Lung (tissue), 16 donors: ENCODE data around the gene PSPC1. TPM values are rescaled to one million over a fixed set of nuclear protein-coding genes. Genes with fewer than 3 reads are reported as not detected.
"Not testable (repeated sequence)": the region's sequence is repeated elsewhere in the genome, so short reads cannot be mapped to it uniquely, and the experiment has no call there.

Source experiments
- ATAC-seq: fragments of 200-7000 bp; cut with Tn5 transposase; one replicate; pipeline ENCODE4 v1.9.1; 2020; ENCODE audit warnings: moderate number of reproducible peaks; ENCODE audit not compliant: insufficient read depth, low FRiP score
- DNase-seq, 3 donors: peaks; one replicate each; pipeline ENCODE4 v3.0.0-alpha.2; 2013 to 2017
- H3K27ac ChIP-seq, 2 donors: one replicate each; pipeline ENCODE4 v1.5.1; 2013; ENCODE audit warnings: mild to moderate bottlenecking in 2 of 2, moderate library complexity in 2 of 2, control low read depth in 1 of 2, inconsistent platforms in 1 of 2, low read depth in 1 of 2, low read length in 1 of 2
- H3K27me3 ChIP-seq, 3 donors: one replicate each; pipeline ENCODE4 v1.5.1; 2013; ENCODE audit warnings: low read length in 2 of 3; ENCODE audit not compliant: control insufficient read depth in 3 of 3, insufficient read depth in 3 of 3
- H3K36me3 ChIP-seq, 4 donors: one replicate each; pipeline ENCODE4 v1.5.1; 2013; ENCODE audit warnings: low read length in 4 of 4, mild to moderate bottlenecking in 1 of 4, moderate library complexity in 1 of 4; ENCODE audit not compliant: control insufficient read depth in 4 of 4, insufficient read depth in 4 of 4
- H3K4me1 ChIP-seq, 5 donors: one replicate each; pipeline ENCODE4 v1.5.1; 2013; ENCODE audit warnings: low read length in 5 of 5, mild to moderate bottlenecking in 2 of 5, moderate library complexity in 1 of 5; ENCODE audit not compliant: control insufficient read depth in 5 of 5, insufficient read depth in 5 of 5
- H3K4me3 ChIP-seq: one replicate; pipeline ENCODE4 v1.5.1; 2013; ENCODE audit warnings: mild to moderate bottlenecking, control low read depth, moderate library complexity
- H3K9ac ChIP-seq, 2 donors: one replicate each; pipeline ENCODE4 v1.5.1; 2013; ENCODE audit warnings: low read length in 2 of 2, control low read depth in 1 of 2; ENCODE audit not compliant: insufficient read depth in 1 of 2
- H3K9me3 ChIP-seq, 4 donors: one replicate each; pipeline ENCODE4 v1.5.1; 2013; ENCODE audit warnings: low read length in 3 of 4, mild to moderate bottlenecking in 1 of 4, moderate library complexity in 1 of 4; ENCODE audit not compliant: control insufficient read depth in 4 of 4, insufficient read depth in 3 of 4
- WGBS, 2 donors: extraction: QIAGEN DNeasy Blood & Tissue Kit; methylation state at CpG; one replicate each; pipeline ENCODE4 v1.1.7; 2013; 5-methylcytosine and 5-hydroxymethylcytosine counted together
- long read RNA-seq, 5 donors: transcript quantifications; one replicate each; lab custom pipeline, GENCODE V29; 2026
- polyA plus RNA-seq, 2 donors: library from polyadenylated mRNA; stranded (reverse); fragments of 200-250 nt; gene quantifications; one replicate each; pipeline ENCODE4 v1.2.1, GENCODE V29; 2013
- total RNA-seq, 2 donors: library from RNA; depleted of rRNA in 1 of 2; stranded (reverse); fragments of >200 nt in 1 of 2; gene quantifications; one replicate each; pipeline ENCODE4 v1.2.1, GENCODE V29; 2014 to 2021
- TF ChIP-seq, protein P1 (sequence below): IDR thresholded peaks from 2 replicates; pipeline ENCODE4 v1.5.1; 2012; ENCODE audit warnings: mild to moderate bottlenecking; ENCODE audit errors: control extremely low read depth, extremely low read depth
- donor health status: control.
- donor health status: control.
- donor health status: Bipolar disorder and iron deficiency.
- donor health status: healthy.
- donor health status: DM: yes; HTN: yes; CAD: no.

PSPC1 gene, protein sequence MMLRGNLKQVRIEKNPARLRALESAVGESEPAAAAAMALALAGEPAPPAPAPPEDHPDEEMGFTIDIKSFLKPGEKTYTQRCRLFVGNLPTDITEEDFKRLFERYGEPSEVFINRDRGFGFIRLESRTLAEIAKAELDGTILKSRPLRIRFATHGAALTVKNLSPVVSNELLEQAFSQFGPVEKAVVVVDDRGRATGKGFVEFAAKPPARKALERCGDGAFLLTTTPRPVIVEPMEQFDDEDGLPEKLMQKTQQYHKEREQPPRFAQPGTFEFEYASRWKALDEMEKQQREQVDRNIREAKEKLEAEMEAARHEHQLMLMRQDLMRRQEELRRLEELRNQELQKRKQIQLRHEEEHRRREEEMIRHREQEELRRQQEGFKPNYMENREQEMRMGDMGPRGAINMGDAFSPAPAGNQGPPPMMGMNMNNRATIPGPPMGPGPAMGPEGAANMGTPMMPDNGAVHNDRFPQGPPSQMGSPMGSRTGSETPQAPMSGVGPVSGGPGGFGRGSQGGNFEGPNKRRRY
- total RNA-seq (100 to 1,000 TPM in 1 of 2 donors, 10 to 100 TPM in 1; 46.0 to 103 TPM), polyA plus RNA-seq (10 to 100 TPM; 23.5 to 33.3 TPM)
- long read RNA-seq, donor 1, transcript PSPC1-201 (9 exons, 2,407 nt) = major isoform, 5 of 21 reads
- long read RNA-seq, donor 1, partial matches to known transcripts = 12 of 21 reads
- long read RNA-seq, donor 1, other reads (novel, unspliced or antisense) = 0 of 21 reads
- long read RNA-seq, donor 2, partial matches to known transcripts = 0 of 7 reads
- long read RNA-seq, donor 2, other reads (novel, unspliced or antisense) = 0 of 7 reads
- long read RNA-seq, donor 3, transcript PSPC1-201 (9 exons, 2,407 nt) = major isoform, 9 of 13 reads
- long read RNA-seq, donor 3, partial matches to known transcripts = 0 of 13 reads
- long read RNA-seq, donor 3, other reads (novel, unspliced or antisense) = 0 of 13 reads
- long read RNA-seq, donor 4, partial matches to known transcripts = 0 of 7 reads
- long read RNA-seq, donor 4, other reads (novel, unspliced or antisense) = 0 of 7 reads
- long read RNA-seq, donor 5, transcript PSPC1-201 (9 exons, 2,407 nt) = major isoform, 9 of 36 reads
- long read RNA-seq, donor 5, partial matches to known transcripts = 21 of 36 reads
- long read RNA-seq, donor 5, other reads (novel, unspliced or antisense) = 0 of 36 reads

GRCh38 chr13:19782727-19783682 is at the start of gene PSPC1:
Gene PSPC1, minus strand, starts transcription at chr13:19782945. Its CDS starts 188 bp downstream, at chr13:19782757.
- ATAC-seq (peak; percentile 91), DNase-seq (peak; percentile 97 to 98 (median 97))
- H3K4me1 ChIP-seq, H3K36me3 ChIP-seq, H3K27me3 ChIP-seq, H3K9me3 ChIP-seq: not testable (repeated sequence)
- Histone ChIP-seq H3K9ac (peak within 1 kb of the TSS; percentile 87 to 98), H3K4me3 (peak within 1 kb of the TSS; percentile 99), H3K27ac (peak within 1 kb of the TSS; percentile 94 to 99)
- 20 to 21% methylated on average over 50 of the region's 50 CpGs for WGBS, 2 donors

- no peaks in the 10 kb centered on the region for H3K9me3 ChIP-seq
- H3K4me1 ChIP-seq = no peaks in the 10 kb centered on the region
- WGBS, 2 donors = 89% methylated on average over 3 of the region's 3 CpGs
- no peaks in the 10 kb centered on the region for H3K27me3 ChIP-seq
- no peak overlapping the region for H3K9ac ChIP-seq
- DNase-seq = no peak
- ATAC-seq = no peak
- TF ChIP-seq, protein P1, sequence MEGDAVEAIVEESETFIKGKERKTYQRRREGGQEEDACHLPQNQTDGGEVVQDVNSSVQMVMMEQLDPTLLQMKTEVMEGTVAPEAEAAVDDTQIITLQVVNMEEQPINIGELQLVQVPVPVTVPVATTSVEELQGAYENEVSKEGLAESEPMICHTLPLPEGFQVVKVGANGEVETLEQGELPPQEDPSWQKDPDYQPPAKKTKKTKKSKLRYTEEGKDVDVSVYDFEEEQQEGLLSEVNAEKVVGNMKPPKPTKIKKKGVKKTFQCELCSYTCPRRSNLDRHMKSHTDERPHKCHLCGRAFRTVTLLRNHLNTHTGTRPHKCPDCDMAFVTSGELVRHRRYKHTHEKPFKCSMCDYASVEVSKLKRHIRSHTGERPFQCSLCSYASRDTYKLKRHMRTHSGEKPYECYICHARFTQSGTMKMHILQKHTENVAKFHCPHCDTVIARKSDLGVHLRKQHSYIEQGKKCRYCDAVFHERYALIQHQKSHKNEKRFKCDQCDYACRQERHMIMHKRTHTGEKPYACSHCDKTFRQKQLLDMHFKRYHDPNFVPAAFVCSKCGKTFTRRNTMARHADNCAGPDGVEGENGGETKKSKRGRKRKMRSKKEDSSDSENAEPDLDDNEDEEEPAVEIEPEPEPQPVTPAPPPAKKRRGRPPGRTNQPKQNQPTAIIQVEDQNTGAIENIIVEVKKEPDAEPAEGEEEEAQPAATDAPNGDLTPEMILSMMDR = no peak
- H3K27ac ChIP-seq = no peak overlapping the region
- H3K4me3 ChIP-seq = no peak overlapping the region
- peaks cover 5 to 21% (median 16%) of the 10 kb centered on the region in 4 donors for H3K36me3 ChIP-seq
Measured at GRCh38 chr13:19822673-19823072, 39.9 kb upstream of the PSPC1 start.

- no peaks in the 10 kb centered on the region for H3K4me1 ChIP-seq
Measured at GRCh38 chr13:19818223-19818842, 35.6 kb upstream of the PSPC1 start.

More at GRCh38 chr13:19818223-19818842, 35.6 kb upstream of the PSPC1 start:
- no peak overlapping the region for H3K9ac ChIP-seq
- ATAC-seq (peak; percentile 88), DNase-seq (peak; percentile 31 to 59 (median 56))
- H3K9me3 ChIP-seq = no peaks in the 10 kb centered on the region
- H3K4me3 ChIP-seq = no peak overlapping the region
- peaks cover 2 to 16% (median 10%) of the 10 kb centered on the region in 4 donors for H3K36me3 ChIP-seq
- 72 to 74% methylated on average over 27 of the region's 27 CpGs for WGBS, 2 donors
- H3K27ac ChIP-seq = no peak overlapping the region
- TF ChIP-seq, protein P1 = peak; percentile 14
- no peaks in the 10 kb centered on the region for H3K27me3 ChIP-seq
